ENCODE data around the gene RTF1.

- TF ChIP-seq CTCF (IDR thresholded peaks at IDR 0.05) (no peak), POLR2AphosphoS5 (IDR thresholded peaks at IDR 0.05) (no peak), POLR2A (IDR thresholded peaks at IDR 0.05) (no peak)
Measured at GRCh38 chr15:41493205-41493901, 76.5 kb downstream of the RTF1 start, which contains the start of gene ITPKA.

All from breast epithelium (tissue), 3 donors.